Glutamatergic neuron (in vitro differentiated cells): Measurements from ENCODE around the gene PARP16. TPM values are rescaled to one million over a fixed set of nuclear protein-coding genes. Genes with fewer than 3 reads are reported as not detected.

Experiments used
- DNase-seq: peaks from one replicate; pipeline ENCODE4 v3.0.0; 2022
- H3K27ac Mint-ChIP-seq: one replicate; pipeline ENCODE4 v1.8.0; 2020; ENCODE audit warnings: mild to moderate bottlenecking, mixed read lengths, inconsistent platforms; ENCODE audit not compliant: unreplicated experiment
- H3K27me3 Mint-ChIP-seq: one replicate; pipeline ENCODE4 v1.8.0; 2020; ENCODE audit warnings: mild to moderate bottlenecking, moderate library complexity, mixed read lengths, inconsistent platforms; ENCODE audit not compliant: unreplicated experiment
- H3K36me3 Mint-ChIP-seq: one replicate; pipeline ENCODE4 v1.8.0; 2020; ENCODE audit warnings: mild to moderate bottlenecking, mixed read lengths, inconsistent platforms; ENCODE audit not compliant: unreplicated experiment
- H3K4me1 Mint-ChIP-seq: one replicate; pipeline ENCODE4 v1.8.0; 2020; ENCODE audit warnings: mild to moderate bottlenecking, low read depth, mixed read lengths, inconsistent platforms; ENCODE audit not compliant: unreplicated experiment
- H3K4me3 Mint-ChIP-seq: one replicate; pipeline ENCODE4 v1.8.0; 2020; ENCODE audit warnings: mild to moderate bottlenecking, mixed read lengths, inconsistent platforms; ENCODE audit not compliant: unreplicated experiment
- H3K9me3 Mint-ChIP-seq: one replicate; pipeline ENCODE4 v1.8.0; 2020; ENCODE audit warnings: mild to moderate bottlenecking, moderate library complexity, mixed read lengths, inconsistent platforms; ENCODE audit not compliant: unreplicated experiment
- long read RNA-seq: library from polyadenylated mRNA; unstranded; transcript quantifications from one replicate; pipeline ENCODE4 v2.0.0, GENCODE V29; 2020; ENCODE audit not compliant: unreplicated experiment
- total RNA-seq: library from RNA; stranded (reverse); fragmentation: NEBNext Ultra II Directional; extraction: Animal tissue kit (Norgen Biotek cat#: 25700); gene quantifications from one replicate; pipeline ENCODE4 v1.2.1, GENCODE V29; 2021; ENCODE audit not compliant: unreplicated experiment
- TF ChIP-seq, protein P1 (sequence below): fragments of 200-600 bp; sonication (generic); IDR thresholded peaks from one replicate; pipeline ENCODE4 v1.5.0; 2021; ENCODE audit not compliant: partially characterized antibody, unreplicated experiment

The PARP16 gene, protein sequence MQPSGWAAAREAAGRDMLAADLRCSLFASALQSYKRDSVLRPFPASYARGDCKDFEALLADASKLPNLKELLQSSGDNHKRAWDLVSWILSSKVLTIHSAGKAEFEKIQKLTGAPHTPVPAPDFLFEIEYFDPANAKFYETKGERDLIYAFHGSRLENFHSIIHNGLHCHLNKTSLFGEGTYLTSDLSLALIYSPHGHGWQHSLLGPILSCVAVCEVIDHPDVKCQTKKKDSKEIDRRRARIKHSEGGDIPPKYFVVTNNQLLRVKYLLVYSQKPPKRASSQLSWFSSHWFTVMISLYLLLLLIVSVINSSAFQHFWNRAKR
- 6.8 TPM for total RNA-seq
- long read RNA-seq, partial matches to known transcripts: 0 of 4 reads
- long read RNA-seq, other reads (novel, unspliced or antisense): 1 of 4 reads

DNA sequence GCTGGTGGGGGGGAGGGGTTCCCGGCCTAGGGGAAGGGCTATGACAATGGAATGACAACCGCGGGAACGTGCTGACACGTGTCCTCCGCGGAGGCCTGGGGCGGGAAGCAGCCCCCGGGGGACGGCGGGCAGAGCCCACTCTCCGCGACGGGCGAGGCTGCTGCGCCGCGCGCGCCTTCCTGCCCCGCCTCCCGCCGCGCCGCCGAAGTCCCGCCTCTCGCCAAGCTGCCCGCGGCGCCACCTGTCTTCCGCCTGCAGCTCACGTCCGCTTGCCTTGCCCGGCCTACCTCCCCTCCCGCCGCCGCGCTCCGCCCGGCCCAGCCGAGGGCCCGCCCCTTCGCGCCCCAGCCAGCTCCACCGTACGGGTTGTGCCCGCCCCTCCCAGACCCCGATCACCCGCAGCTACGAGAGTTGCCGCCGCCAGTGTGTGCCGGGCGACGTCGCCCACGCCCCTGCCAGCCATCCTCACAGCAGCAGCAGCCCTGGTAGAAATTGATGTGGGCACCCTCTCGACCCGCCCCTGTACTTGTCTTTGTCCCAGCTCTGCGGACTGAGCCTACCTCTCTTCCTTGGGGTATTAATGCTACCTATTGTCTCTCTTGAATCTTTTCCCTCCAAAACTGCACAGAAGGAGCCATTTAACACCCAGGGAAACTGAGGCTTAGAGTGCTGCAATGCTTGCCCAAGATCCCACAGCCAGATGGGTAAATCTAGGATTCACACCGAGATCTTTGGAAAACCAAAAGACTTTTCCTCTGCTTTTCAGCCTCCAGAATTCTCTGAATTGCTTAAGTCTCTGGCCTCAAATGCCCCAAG, at the start of gene PARP16:
Gene PARP16, minus strand, starts transcription at position 180 of the 816 bp plus-strand sequence. CDS start 457 bp downstream, outside the sequence.
- H3K36me3 Mint-ChIP-seq: no peaks in the 10 kb centered on the region
- H3K27me3 Mint-ChIP-seq: peaks cover 9% of the 10 kb centered on the region
- H3K9me3 Mint-ChIP-seq: peaks cover 4% of the 10 kb centered on the region
- TF ChIP-seq, protein P1, sequence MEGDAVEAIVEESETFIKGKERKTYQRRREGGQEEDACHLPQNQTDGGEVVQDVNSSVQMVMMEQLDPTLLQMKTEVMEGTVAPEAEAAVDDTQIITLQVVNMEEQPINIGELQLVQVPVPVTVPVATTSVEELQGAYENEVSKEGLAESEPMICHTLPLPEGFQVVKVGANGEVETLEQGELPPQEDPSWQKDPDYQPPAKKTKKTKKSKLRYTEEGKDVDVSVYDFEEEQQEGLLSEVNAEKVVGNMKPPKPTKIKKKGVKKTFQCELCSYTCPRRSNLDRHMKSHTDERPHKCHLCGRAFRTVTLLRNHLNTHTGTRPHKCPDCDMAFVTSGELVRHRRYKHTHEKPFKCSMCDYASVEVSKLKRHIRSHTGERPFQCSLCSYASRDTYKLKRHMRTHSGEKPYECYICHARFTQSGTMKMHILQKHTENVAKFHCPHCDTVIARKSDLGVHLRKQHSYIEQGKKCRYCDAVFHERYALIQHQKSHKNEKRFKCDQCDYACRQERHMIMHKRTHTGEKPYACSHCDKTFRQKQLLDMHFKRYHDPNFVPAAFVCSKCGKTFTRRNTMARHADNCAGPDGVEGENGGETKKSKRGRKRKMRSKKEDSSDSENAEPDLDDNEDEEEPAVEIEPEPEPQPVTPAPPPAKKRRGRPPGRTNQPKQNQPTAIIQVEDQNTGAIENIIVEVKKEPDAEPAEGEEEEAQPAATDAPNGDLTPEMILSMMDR: no peak
- peak within 1 kb of the TSS; percentile 90 for H3K27ac Mint-ChIP-seq
- peak; percentile 95 for DNase-seq
- H3K4me3 Mint-ChIP-seq: peak within 1 kb of the TSS; percentile 87
- H3K4me1 Mint-ChIP-seq: peaks cover 12% of the 10 kb centered on the region

DNA sequence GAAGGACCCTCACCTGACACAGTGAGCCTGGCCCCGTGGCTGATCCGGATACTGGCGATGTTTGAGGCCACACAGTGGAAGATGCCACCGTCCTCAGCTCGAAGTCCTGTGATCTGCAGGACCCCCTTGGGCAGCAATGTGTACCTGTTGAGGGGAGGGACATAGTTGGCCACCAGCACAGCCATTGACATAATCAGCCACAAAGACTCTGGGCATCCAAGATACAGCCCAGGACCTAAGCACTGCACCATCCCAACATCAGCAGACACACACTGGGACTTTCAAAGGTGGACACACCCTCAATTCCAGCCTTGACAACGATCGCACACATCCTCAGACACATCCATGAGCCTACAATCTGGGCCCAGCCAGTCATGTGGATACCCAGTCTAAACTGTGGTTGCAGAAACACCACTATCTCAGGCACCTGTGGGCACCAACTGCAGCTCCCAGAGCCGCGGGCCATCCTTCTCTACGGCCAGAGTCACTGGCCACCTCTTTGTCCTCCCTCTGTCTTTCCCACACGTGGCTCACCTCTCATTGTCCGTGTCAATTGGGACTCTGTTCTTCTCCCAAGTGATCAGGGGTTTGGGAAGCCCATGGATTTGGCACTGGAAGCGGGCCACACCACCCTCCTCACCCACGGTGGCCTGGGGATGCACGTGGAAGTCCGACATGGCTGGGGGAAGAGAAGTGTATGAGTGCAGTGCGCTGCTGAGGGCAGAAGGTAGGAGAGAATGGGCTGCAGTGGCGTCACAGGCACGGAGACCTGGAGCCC, 48.8 kb upstream of the PARP16 start:
- Mint-ChIP-seq H3K36me3 (no peaks in the 10 kb centered on the region), H3K9me3 (peaks cover 38% of the 10 kb centered on the region), H3K27ac (peak overlapping the region; percentile 100), H3K4me1 (peaks cover 59% of the 10 kb centered on the region), H3K27me3 (peaks cover 42% of the 10 kb centered on the region), H3K4me3 (peak overlapping the region; percentile 65)
- peak; percentile 10 for DNase-seq
- TF ChIP-seq, protein P1: no peak

DNA sequence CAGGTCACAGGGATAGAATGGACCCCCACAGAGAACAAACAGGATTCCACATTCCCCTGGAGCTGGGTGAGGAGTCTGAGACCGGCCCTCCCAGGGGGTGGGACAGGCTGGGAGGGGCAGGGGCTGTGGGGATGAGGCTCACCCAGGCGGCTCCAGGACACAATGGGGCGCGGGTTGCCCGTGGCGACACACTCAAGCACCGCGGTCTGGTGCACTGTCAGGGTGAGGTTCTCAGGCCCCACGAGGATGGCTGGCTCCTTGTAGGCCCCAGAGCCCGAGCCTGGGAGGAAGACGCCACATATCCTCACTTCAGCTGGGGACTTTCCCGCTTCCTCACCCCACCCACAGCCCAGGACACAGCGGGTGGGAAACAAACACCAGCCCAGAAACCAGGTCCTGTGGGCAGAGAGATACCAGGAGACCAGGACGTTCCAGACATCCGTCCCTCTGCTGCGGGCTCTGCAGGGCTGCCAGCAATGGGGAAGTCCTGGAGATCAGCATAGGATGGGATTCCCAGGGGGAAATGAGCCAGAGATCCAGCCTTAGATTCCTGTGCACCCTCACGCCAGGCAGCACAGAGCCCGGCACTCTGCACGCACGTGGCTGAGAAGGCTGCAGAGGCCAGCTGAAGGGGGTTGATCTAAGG, 48.0 kb upstream of the PARP16 start:
- Mint-ChIP-seq H3K4me1 (peaks cover 53% of the 10 kb centered on the region), H3K4me3 (peak overlapping the region; percentile 40)
- DNase-seq: peak; percentile 37

DNA sequence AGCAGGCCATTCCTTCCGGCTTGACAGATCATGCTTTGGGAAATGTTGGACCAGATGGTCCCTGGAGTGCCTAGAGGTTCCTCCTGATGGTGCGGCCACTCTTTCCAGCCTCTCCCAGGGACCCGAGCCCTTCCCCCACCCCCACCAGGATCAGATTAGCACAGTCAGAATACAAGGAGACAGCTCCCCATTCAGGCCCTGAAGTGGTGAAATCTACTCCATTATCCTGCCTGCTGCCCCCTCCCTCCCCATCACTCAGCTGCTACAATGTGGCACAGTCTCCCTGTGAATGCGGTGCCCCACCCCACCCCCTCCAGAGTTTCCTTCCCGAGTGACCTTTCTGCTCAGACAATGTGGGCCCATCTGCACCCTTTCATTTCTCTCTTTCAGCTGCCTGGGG, 47.2 kb upstream of the PARP16 start:
- Mint-ChIP-seq H3K4me1 (peaks cover 46% of the 10 kb centered on the region), H3K36me3 (no peaks in the 10 kb centered on the region), H3K27me3 (peaks cover 44% of the 10 kb centered on the region), H3K4me3 (peak overlapping the region; percentile 61), H3K9me3 (peaks cover 43% of the 10 kb centered on the region), H3K27ac (peak overlapping the region; percentile 95)
- TF ChIP-seq, protein P1: no peak
- peak; percentile 67 for DNase-seq

More for the DNA sequence above, 48.0 kb upstream of the PARP16 start:
- Mint-ChIP-seq H3K9me3 (peaks cover 43% of the 10 kb centered on the region), H3K27me3 (peaks cover 46% of the 10 kb centered on the region), H3K36me3 (no peaks in the 10 kb centered on the region), H3K27ac (peak overlapping the region; percentile 95)
- TF ChIP-seq, protein P1: no peak
